H1 (cell line): Measurements from ENCODE around the gene GABARAPL2. TPM values are rescaled to one million over a fixed set of nuclear protein-coding genes. Genes with fewer than 3 reads are reported as not detected.

Experiments used
- CHD7 ChIP-seq: fragments of 300-600 bp; sonication (generic); IDR thresholded peaks from 2 replicates; pipeline ENCODE4 v1.7.1; 2012; ENCODE audit warnings: low read length, moderate library complexity, mild to moderate bottlenecking, inconsistent platforms; ENCODE audit not compliant: insufficient replicate concordance
- E2F6 ChIP-seq: IDR thresholded peaks from 2 replicates; pipeline ENCODE4 v1.6.1; 2012; ENCODE audit warnings: inconsistent platforms
- MAFK ChIP-seq: IDR thresholded peaks from 2 replicates; pipeline ENCODE4 v1.6.1; 2012; ENCODE audit warnings: low read depth, mild to moderate bottlenecking, improper control_type of control experiment, low read length
- POLR2A ChIP-seq, 2 experiments: IDR thresholded peaks; 1 replicate in 1 of 2; 2 replicates in 1 of 2; pipeline ENCODE4 v1.6.1; 2011; ENCODE audit warnings: low read depth in 2 of 2, low read length in 2 of 2, mild to moderate bottlenecking in 2 of 2; ENCODE audit errors: control extremely low read depth in 1 of 2
- POU5F1 ChIP-seq: IDR thresholded peaks from 2 replicates; pipeline ENCODE4 v1.6.1; 2011; ENCODE audit warnings: low read depth, mild to moderate bottlenecking, low read length, moderate library complexity
- SIX5 ChIP-seq: IDR thresholded peaks from 2 replicates; pipeline ENCODE4 v1.6.1; 2011; ENCODE audit warnings: mild to moderate bottlenecking, low read depth, low read length
- USF2 ChIP-seq: IDR thresholded peaks from 2 replicates; pipeline ENCODE4 v1.6.1; 2011; ENCODE audit warnings: low read length, improper control_type of control experiment
- YY1 ChIP-seq: IDR thresholded peaks from 2 replicates; pipeline ENCODE4 v1.6.1; 2011; ENCODE audit warnings: low read depth, mild to moderate bottlenecking, low read length
- polyA plus RNA-seq, 7 experiments: library from polyadenylated mRNA; depleted of rRNA in 3 of 7; stranded (reverse) in 5 of 7; unstranded in 2 of 7; fragments of >200 nt in 5 of 7; fragments of 200-250 nt in 2 of 7; gene quantifications; 1 replicate in 5 of 7; 2 replicates in 1 of 7; 4 replicates in 1 of 7; pipeline versions ENCODE4 v1.2.1 to v1.2.3, GENCODE V29; 2011 to 2013; ENCODE audit warnings: missing spikeins in 2 of 7, mixed read lengths in 2 of 7
- total RNA-seq: library from RNA; stranded (reverse); fragmentation: NEBNext Ultra II Directional; extraction: Animal tissue kit (Norgen Biotek cat#: 25700); gene quantifications from 2 replicates; pipeline ENCODE4 v1.2.1, GENCODE V29; 2021

The GABARAPL2 gene
- total and polyA plus RNA-seq, 2 of the 8 experiments (the other 6 are each of a cell fraction or from before 2014, with no cell fraction given): 65.8 to 71.3 TPM

- TF ChIP-seq USF2 (no peak), SIX5 (peak; percentile 81), E2F6 (peak; percentile 65; the same call in 1 of the 2 replicates), MAFK (no peak), CHD7 (no peak), POU5F1 (no peak), YY1 (peak; percentile 24; the same call in 1 of the 2 replicates), POLR2A (IDR thresholded peaks at IDR 0.05; ENCODE audit: control extremely low read depth in 1 of 2, low read depth in 2 of 2, low read length in 2 of 2) (peak; percentile 77 to 94)
Measured at GRCh38 chr16:75622761-75623605, 56.8 kb downstream of the GABARAPL2 start, which contains the start of gene ADAT1 (continued).
